Breast epithelium (tissue), 3 donors: ENCODE measurements around the gene NKAP.

ENCODE experiments used
- POLR2A ChIP-seq: fragments of 450-650 bp; IDR thresholded peaks from one replicate; pipeline ENCODE4 v1.6.1; 2016; ENCODE audit warnings: antibody characterized with exemption, mild to moderate bottlenecking, moderate library complexity
- POLR2AphosphoS5 ChIP-seq, 3 donors: sonication (generic); formaldehyde crosslinking; IDR thresholded peaks; one replicate each; pipeline ENCODE4 v1.6.1; 2017; ENCODE audit warnings: antibody characterized with exemption in 3 of 3
- TF ChIP-seq, protein P1 (sequence below), 3 donors: fragments of 450-650 bp; IDR thresholded peaks; one replicate each; pipeline ENCODE4 v1.5.1; 2016 to 2017; ENCODE audit warnings: antibody characterized with exemption in 3 of 3, mild to moderate bottlenecking in 3 of 3, moderate library complexity in 3 of 3

DNA sequence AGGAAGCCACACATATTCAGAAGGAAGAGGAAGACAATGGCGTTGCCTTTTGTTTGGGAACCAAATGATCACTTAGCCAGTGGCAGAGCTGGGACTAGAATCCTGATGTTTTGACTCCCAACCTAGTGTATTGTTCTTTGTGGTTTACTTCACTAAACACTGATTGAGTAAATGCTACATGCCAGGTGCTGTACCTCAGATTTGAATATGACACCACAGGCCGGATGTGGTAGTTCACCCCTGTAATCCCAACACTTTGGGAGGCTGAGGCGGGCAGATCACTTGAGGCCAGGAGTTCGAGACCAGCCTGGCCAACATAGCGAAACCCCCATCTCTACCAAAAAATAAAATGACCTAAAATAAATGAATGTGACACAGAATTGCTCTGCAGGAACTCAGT, 63.5 kb downstream of the NKAP start:
- TF ChIP-seq POLR2A (no peak), POLR2AphosphoS5 (IDR thresholded peaks at IDR 0.05) (no peak)
- TF ChIP-seq, protein P1, sequence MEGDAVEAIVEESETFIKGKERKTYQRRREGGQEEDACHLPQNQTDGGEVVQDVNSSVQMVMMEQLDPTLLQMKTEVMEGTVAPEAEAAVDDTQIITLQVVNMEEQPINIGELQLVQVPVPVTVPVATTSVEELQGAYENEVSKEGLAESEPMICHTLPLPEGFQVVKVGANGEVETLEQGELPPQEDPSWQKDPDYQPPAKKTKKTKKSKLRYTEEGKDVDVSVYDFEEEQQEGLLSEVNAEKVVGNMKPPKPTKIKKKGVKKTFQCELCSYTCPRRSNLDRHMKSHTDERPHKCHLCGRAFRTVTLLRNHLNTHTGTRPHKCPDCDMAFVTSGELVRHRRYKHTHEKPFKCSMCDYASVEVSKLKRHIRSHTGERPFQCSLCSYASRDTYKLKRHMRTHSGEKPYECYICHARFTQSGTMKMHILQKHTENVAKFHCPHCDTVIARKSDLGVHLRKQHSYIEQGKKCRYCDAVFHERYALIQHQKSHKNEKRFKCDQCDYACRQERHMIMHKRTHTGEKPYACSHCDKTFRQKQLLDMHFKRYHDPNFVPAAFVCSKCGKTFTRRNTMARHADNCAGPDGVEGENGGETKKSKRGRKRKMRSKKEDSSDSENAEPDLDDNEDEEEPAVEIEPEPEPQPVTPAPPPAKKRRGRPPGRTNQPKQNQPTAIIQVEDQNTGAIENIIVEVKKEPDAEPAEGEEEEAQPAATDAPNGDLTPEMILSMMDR (IDR thresholded peaks at IDR 0.05), result no peak
